Stomach (tissue), 9 donors: ENCODE results near the gene HEPACAM. TPM values are rescaled to one million over a fixed set of nuclear protein-coding genes. Genes with fewer than 3 reads are reported as not detected.

Experiments used
- DNase-seq, 2 donors: peaks; one replicate each; pipeline versions ENCODE4 v3.0.0 to v3.0.0-alpha.2; 2013 to 2019
- H3K27ac ChIP-seq, 5 donors: fragments of 200-600 bp in 4 of 5; sonication (generic) in 4 of 5; one replicate each; pipeline ENCODE4 v1.5.1; 2013 to 2019; ENCODE audit warnings: mild to moderate bottlenecking in 1 of 5, moderate library complexity in 1 of 5
- H3K27me3 ChIP-seq, 3 donors: fragments of 200-600 bp; sonication (generic); one replicate each; pipeline ENCODE4 v1.5.1; 2017 to 2019; ENCODE audit warnings: mixed run types in 1 of 3
- H3K36me3 ChIP-seq, 4 donors: fragments of 200-600 bp; sonication (generic); 1 replicate in 3 of 4; 2 replicates in 1 of 4; pipeline ENCODE4 v1.5.1; 2016 to 2019
- H3K4me1 ChIP-seq, 4 donors: fragments of 200-600 bp; sonication (generic); one replicate each; pipeline ENCODE4 v1.5.1; 2016 to 2019
- H3K4me3 ChIP-seq, 4 donors: fragments of 200-600 bp; sonication (generic) in 3 of 4; one replicate each; pipeline ENCODE4 v1.5.1; 2016 to 2019; ENCODE audit warnings: mild to moderate bottlenecking in 1 of 4
- H3K9me3 ChIP-seq, 4 donors: fragments of 200-600 bp; sonication (generic); one replicate each; pipeline ENCODE4 v1.5.1; 2016 to 2019
- CTCF ChIP-seq, 7 experiments: fragments of 450-650 bp in 4 of 7; fragments of 200-600 bp in 3 of 7; sonication (generic) in 3 of 7; IDR thresholded peaks; one replicate each; pipeline ENCODE4 v1.5.1; 2016 to 2019; ENCODE audit warnings: antibody characterized with exemption in 7 of 7, control low read depth in 2 of 7, mild to moderate bottlenecking in 1 of 7
- EP300 ChIP-seq: sonication (generic); formaldehyde crosslinking; IDR thresholded peaks from one replicate; pipeline ENCODE4 v1.6.1; 2017; ENCODE audit warnings: antibody characterized with exemption
- POLR2A ChIP-seq, 4 donors: fragments of 450-650 bp; IDR thresholded peaks; one replicate each; pipeline ENCODE4 v1.6.1; 2016; ENCODE audit warnings: antibody characterized with exemption in 4 of 4, control low read depth in 2 of 4, mild to moderate bottlenecking in 1 of 4, moderate library complexity in 1 of 4
- POLR2AphosphoS5 ChIP-seq, 3 donors: sonication (generic); formaldehyde crosslinking; IDR thresholded peaks; one replicate each; pipeline ENCODE4 v1.6.1; 2016; ENCODE audit warnings: antibody characterized with exemption in 3 of 3
- WGBS, 5 donors: extraction: QIAGEN DNeasy Blood & Tissue Kit in 3 of 5; methylation state at CpG; one replicate each; pipeline versions ENCODE4 v1.1.5 to v1.1.7; 2013 to 2018; 5-methylcytosine and 5-hydroxymethylcytosine counted together
- intact Hi-C: fragments of 100-400 bp; cut with DNase I; formaldehyde crosslinking; loops from one replicate; pipeline ENCODE4 v1.15.1; 2023; ENCODE audit warnings: low total_unique reads
- polyA plus RNA-seq, 3 donors: library from polyadenylated mRNA; stranded (reverse); fragments of 200-250 nt; gene quantifications; one replicate each; pipeline ENCODE4 v1.2.3, GENCODE V29; 2013
- total RNA-seq, 5 donors: library from RNA; depleted of rRNA; stranded (reverse); fragments of >200 nt; gene quantifications; one replicate each; pipeline versions ENCODE4 v1.1.0 to v1.2.3, GENCODE V29; 2014 to 2016
- donor health status: healthy with polysubstance abuse.
- donor health status: Bipolar disorder and iron deficiency.
- donor health status: healthy.

HEPACAM gene
- total and polyA plus RNA-seq, 8 donors: 0.10 TPM; not detected in 7

GRCh38 chr11:124891373-124891861 is 44.4 kb downstream of the HEPACAM start:
- intact Hi-C loops: no loop called here
- H3K36me3 ChIP-seq: no peaks in the 10 kb centered on the region
- peak overlapping the region in 1 of 5 donors; percentile 12 for H3K27ac ChIP-seq
- peak in 1 of 2 donors; percentile 17 for DNase-seq
- WGBS, 5 donors: 51 to 59% (median 57%) methylated on average over 3 to 12 of the region's 12 CpGs
- no peak overlapping the region for H3K4me3 ChIP-seq
- H3K4me1 ChIP-seq: peaks cover 0 to 7% (median 3%) of the 10 kb centered on the region in 4 donors
- H3K27me3 ChIP-seq: peaks cover 0 to 17% (median 0%) of the 10 kb centered on the region in 3 donors
- TF ChIP-seq CTCF (IDR thresholded peaks at IDR 0.05) (no peak), POLR2AphosphoS5 (IDR thresholded peaks at IDR 0.05) (no peak), POLR2A (IDR thresholded peaks at IDR 0.05) (no peak), EP300 (no peak)
- H3K9me3 ChIP-seq: no peaks in the 10 kb centered on the region

- no peak overlapping the region for H3K27ac ChIP-seq
- intact Hi-C loops: no loop called here
- TF ChIP-seq POLR2AphosphoS5 (IDR thresholded peaks at IDR 0.05) (no peak), EP300 (no peak), CTCF (IDR thresholded peaks at IDR 0.05) (no peak), POLR2A (IDR thresholded peaks at IDR 0.05) (no peak)
These were observed 45.0 kb downstream of the HEPACAM start for GRCh38 chr11:124890683-124891372.

GRCh38 chr11:124890151-124890550 is 45.7 kb downstream of the HEPACAM start:
- TF ChIP-seq CTCF (IDR thresholded peaks at IDR 0.05) (no peak), EP300 (no peak), POLR2AphosphoS5 (IDR thresholded peaks at IDR 0.05) (no peak), POLR2A (IDR thresholded peaks at IDR 0.05) (no peak)
- Histone ChIP-seq H3K27ac (no peak overlapping the region), H3K9me3 (no peaks in the 10 kb centered on the region), H3K27me3 (peaks cover 0 to 28% (median 0%) of the 10 kb centered on the region in 3 donors), H3K4me1 (peaks cover 0 to 7% (median 3%) of the 10 kb centered on the region in 4 donors), H3K36me3 (no peaks in the 10 kb centered on the region), H3K4me3 (no peak overlapping the region)
- intact Hi-C loops: no loop called here
- no peak for DNase-seq
- 82 to 91% (median 89%) methylated on average over 2 of the region's 2 CpGs for WGBS, 5 donors

More at GRCh38 chr11:124890683-124891372, 45.0 kb downstream of the HEPACAM start:
- peaks cover 0 to 22% (median 0%) of the 10 kb centered on the region in 3 donors for H3K27me3 ChIP-seq
- H3K4me3 ChIP-seq: no peak overlapping the region
- WGBS, 5 donors: 57 to 77% (median 67%) methylated on average over 8 to 9 of the region's 9 CpGs
- no peak for DNase-seq
- H3K36me3 ChIP-seq: no peaks in the 10 kb centered on the region
- H3K9me3 ChIP-seq: no peaks in the 10 kb centered on the region
- peaks cover 0 to 7% (median 3%) of the 10 kb centered on the region in 4 donors for H3K4me1 ChIP-seq

GRCh38 chr11:124889191-124890091 is 46.4 kb downstream of the HEPACAM start:
- H3K4me1 ChIP-seq: peaks cover 0 to 7% (median 3%) of the 10 kb centered on the region in 4 donors
- H3K27me3 ChIP-seq: peaks cover 0 to 35% (median 0%) of the 10 kb centered on the region in 3 donors
- intact Hi-C loops: no loop called here
- H3K36me3 ChIP-seq: no peaks in the 10 kb centered on the region
- no peak for DNase-seq
- H3K27ac ChIP-seq: no peak overlapping the region
- H3K9me3 ChIP-seq: no peaks in the 10 kb centered on the region
- WGBS, 5 donors: 79 to 95% (median 88%) methylated on average over 2 of the region's 2 CpGs
- TF ChIP-seq POLR2AphosphoS5 (IDR thresholded peaks at IDR 0.05) (no peak), CTCF (IDR thresholded peaks at IDR 0.05) (no peak), EP300 (no peak), POLR2A (IDR thresholded peaks at IDR 0.05) (no peak)
- no peak overlapping the region for H3K4me3 ChIP-seq
